ENCODE data around the gene PAX6.

DNA sequence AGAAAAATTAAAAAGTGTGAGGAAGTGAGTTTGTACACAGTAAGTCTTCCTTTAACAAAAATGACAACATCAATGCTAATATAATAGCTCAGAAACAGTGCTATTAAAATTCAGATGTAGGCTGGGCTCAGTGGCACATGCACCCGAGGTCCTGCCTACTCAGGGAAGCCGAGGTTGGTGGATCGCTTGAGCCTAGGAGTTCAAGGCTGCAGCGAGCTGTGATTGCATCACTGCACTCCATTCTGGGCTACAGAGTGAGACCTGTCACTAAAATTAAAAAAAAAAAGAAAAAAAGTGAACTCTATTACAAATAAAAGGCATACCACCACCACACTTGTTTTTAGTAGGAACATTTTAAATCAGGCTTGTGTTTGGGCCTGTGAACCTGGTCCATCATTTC is 39.2 kb upstream of the PAX6 start:
- TF ChIP-seq CTCF (optimal IDR thresholded peaks at IDR 0.05 in 1 of 3, IDR thresholded peaks at IDR 0.05 in 1 of 3, conservative IDR thresholded peaks at IDR 0.05 in 1 of 3; ENCODE audit: extremely low read depth in 1 of 3, insufficient read depth in 2 of 3, low read length in 3 of 3) (no peak), EZH2 (IDR thresholded peaks at IDR 0.05; ENCODE audit: low read length) (no peak)

All from keratinocyte (primary cell).